HG03342 (cell line): ENCODE data around the gene TFAP2D.

Experiments
- ATAC-seq: cut with Tn5 transposase; IDR thresholded peaks from one replicate; pipeline ENCODE4 v1.9.1; 2021; ENCODE audit warnings: mild to moderate bottlenecking, moderate library complexity; ENCODE audit not compliant: unreplicated experiment

The TFAP2D gene

GRCh38 chr6:50713226-50713625 is at the start of gene TFAP2D:
Gene TFAP2D, plus strand, starts transcription at chr6:50713526. Its CDS starts 530 bp downstream, at chr6:50714056.
- ATAC-seq = no peak

GRCh38 chr6:50663806-50664205 is 49.5 kb upstream of the TFAP2D start:
- no peak for ATAC-seq

- ATAC-seq = no peak
Observed at GRCh38 chr6:50666089-50666488, 47.2 kb upstream of the TFAP2D start.

- ATAC-seq = peak; percentile 65
Observed at GRCh38 chr6:50681213-50681824, 32.0 kb upstream of the TFAP2D start.

- no peak for ATAC-seq
Observed at GRCh38 chr6:50689210-50689609, 24.1 kb upstream of the TFAP2D start.

- no peak for ATAC-seq
Observed at GRCh38 chr6:50691814-50692495, 21.4 kb upstream of the TFAP2D start.

GRCh38 chr6:50698546-50698945 is 14.8 kb upstream of the TFAP2D start:
- ATAC-seq = no peak

- ATAC-seq = no peak
Observed at GRCh38 chr6:50699051-50699775, 14.1 kb upstream of the TFAP2D start.

- ATAC-seq = no peak
Observed at GRCh38 chr6:50706575-50706974, 6.8 kb upstream of the TFAP2D start.

GRCh38 chr6:50707191-50707590 is 6.1 kb upstream of the TFAP2D start:
- ATAC-seq = no peak

- ATAC-seq = no peak
Observed at GRCh38 chr6:50707652-50708300, 5.5 kb upstream of the TFAP2D start.

GRCh38 chr6:50708664-50709365 is 4.5 kb upstream of the TFAP2D start:
- no peak for ATAC-seq

GRCh38 chr6:50709366-50709734 is 4.0 kb upstream of the TFAP2D start:
- no peak for ATAC-seq

- no peak for ATAC-seq
Observed at GRCh38 chr6:50711686-50712085, 1.6 kb upstream of the TFAP2D start.

GRCh38 chr6:50712291-50712690 is 1.0 kb upstream of the TFAP2D start:
- ATAC-seq = no peak

GRCh38 chr6:50713977-50714486 is 706 bp downstream of the TFAP2D start:
- no peak for ATAC-seq

GRCh38 chr6:50714487-50715379 is 1.4 kb downstream of the TFAP2D start:
- ATAC-seq = no peak

- ATAC-seq = no peak
Observed at GRCh38 chr6:50716899-50717509, 3.7 kb downstream of the TFAP2D start.

GRCh38 chr6:50717734-50718457 is 4.6 kb downstream of the TFAP2D start:
- no peak for ATAC-seq
